ENCODE measurements around the gene SHE. TPM values are rescaled to one million over a fixed set of nuclear protein-coding genes. Genes with fewer than 3 reads are reported as not detected.

Gene SHE
- total and polyA plus RNA-seq, 2 experiments from 2014 or later = 0.23 to 0.69 TPM

- TF ChIP-seq ZNF462 (CRISPR knock-in tag; IDR thresholded peaks at IDR 0.05) (no peak), ZNF114 (CRISPR knock-in tag; IDR thresholded peaks at IDR 0.05) (no peak), JUNB (IDR thresholded peaks at IDR 0.05; ENCODE audit: unreplicated experiment) (no peak)
Measured at GRCh38 chr1:154446292-154446691, 55.9 kb downstream of the SHE start (continued).

DNA sequence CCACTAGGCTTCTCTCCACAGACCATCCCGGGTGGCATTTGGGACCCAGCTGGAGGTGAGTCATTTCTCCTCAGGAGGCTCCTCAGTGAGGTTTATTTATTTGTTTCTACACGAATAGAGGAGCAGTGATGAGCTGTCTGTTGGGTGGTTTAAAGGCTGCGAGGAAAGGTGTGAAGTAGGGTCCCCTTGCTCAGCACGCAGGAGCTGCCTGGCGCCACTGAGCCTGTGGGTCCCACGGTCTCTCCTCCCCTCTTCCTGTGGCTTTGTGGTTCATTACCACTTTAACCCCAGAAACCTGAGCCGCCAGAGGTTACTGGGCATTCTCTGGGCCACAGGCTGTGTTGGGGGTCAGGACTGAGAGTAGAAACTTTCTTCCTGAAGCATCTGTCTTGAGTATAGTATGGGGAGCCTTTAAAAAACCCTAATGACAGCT lies 57.2 kb downstream of the SHE start:
- ATAC-seq = no peak
- TF ChIP-seq REST (IDR thresholded peaks at IDR 0.05; ENCODE audit: unreplicated experiment) (no peak), ZNF331 (CRISPR knock-in tag; IDR thresholded peaks at IDR 0.05; ENCODE audit: low read depth) (no peak), ETS1 (IDR thresholded peaks at IDR 0.05) (no peak)

More for the DNA sequence above, 57.2 kb downstream of the SHE start:
- no peaks in the 10 kb centered on the region for H3K36me3 Mint-ChIP-seq (ENCODE audit: low read depth)
- H3K4me3 ChIP-seq = no peak overlapping the region
- no peak overlapping the region for H3K4me2 ChIP-seq
- H3K27ac ChIP-seq (ENCODE audit: low read depth) = no peak overlapping the region
- no peak overlapping the region for H2AFZ ChIP-seq
- no peaks in the 10 kb centered on the region for H3K27me3 Mint-ChIP-seq (ENCODE audit: insufficient read depth, low read depth, poor library complexity)
- no peaks in the 10 kb centered on the region for H3K36me3 ChIP-seq (ENCODE audit: insufficient read depth)
- no peaks in the 10 kb centered on the region for H3K4me1 ChIP-seq (ENCODE audit: insufficient read depth)
- no peak overlapping the region for H3K4me3 Mint-ChIP-seq
- H3K9me3 Mint-ChIP-seq = no peaks in the 10 kb centered on the region
- DNase-seq (ENCODE audit: low spot score) = no peak
- no peaks in the 10 kb centered on the region for H3F3A ChIP-seq (replicated peaks; ENCODE audit: low read depth)
- peaks cover 5% of the 10 kb centered on the region for H3K4me1 Mint-ChIP-seq
- no peaks in the 10 kb centered on the region for H4K20me1 ChIP-seq (replicated peaks; ENCODE audit: insufficient read depth)
- no peak overlapping the region for H3K27ac Mint-ChIP-seq
- H3K27me3 ChIP-seq (ENCODE audit: insufficient read depth) = no peaks in the 10 kb centered on the region
- no peaks in the 10 kb centered on the region for H3K79me2 ChIP-seq (replicated peaks; ENCODE audit: insufficient read depth)
- no peaks in the 10 kb centered on the region for H3K9me2 ChIP-seq (ENCODE audit: insufficient read depth)
